RWPE2 (cell line): Measurements from ENCODE around the gene ZNF554.

Source experiments
- ATAC-seq: fragments of 200-7000 bp; cut with Tn5 transposase; 3 replicates; pipeline ENCODE4 v1.9.1; 2021; ENCODE audit warnings: low read depth
- DNase-seq: peaks from one replicate; pipeline ENCODE4 v3.0.0-alpha.2; 2020; ENCODE audit warnings: low spot score
- H3K27ac ChIP-seq: fragments of 450-650 bp; 2 replicates; pipeline ENCODE4 v1.5.1; 2017; ENCODE audit warnings: mild to moderate bottlenecking; ENCODE audit not compliant: poor library complexity, severe bottlenecking
- H3K27me3 ChIP-seq: fragments of 250-450 bp; sonication (Bioruptor Pico); 2 replicates; pipeline ENCODE4 v1.5.1; 2021; ENCODE audit warnings: mild to moderate bottlenecking, moderate library complexity; ENCODE audit not compliant: insufficient read depth, poor library complexity, severe bottlenecking
- H3K36me3 ChIP-seq: fragments of 250-450 bp; sonication (Bioruptor Pico); 2 replicates; pipeline ENCODE4 v1.5.1; 2020; ENCODE audit warnings: low read depth, mild to moderate bottlenecking, moderate library complexity
- H3K4me1 ChIP-seq: fragments of 250-450 bp; sonication (Bioruptor Pico); 2 replicates; pipeline ENCODE4 v1.5.1; 2021; ENCODE audit warnings: mild to moderate bottlenecking, moderate library complexity; ENCODE audit not compliant: insufficient read depth, poor library complexity, severe bottlenecking
- H3K4me3 ChIP-seq: fragments of 250-450 bp; sonication (Bioruptor Pico); 2 replicates; pipeline ENCODE4 v1.5.1; 2021; ENCODE audit warnings: mild to moderate bottlenecking, moderate library complexity; ENCODE audit not compliant: severe bottlenecking
- H3K9me3 ChIP-seq: fragments of 250-450 bp; sonication (Bioruptor Pico); 2 replicates; pipeline ENCODE4 v1.5.1; 2021; ENCODE audit warnings: mild to moderate bottlenecking, moderate library complexity; ENCODE audit not compliant: severe bottlenecking
- CTCF ChIP-seq: fragments of 450-650 bp; IDR thresholded peaks from one replicate; pipeline ENCODE4 v1.5.1; 2017; ENCODE audit warnings: mild to moderate bottlenecking, moderate library complexity; ENCODE audit not compliant: poor library complexity, severe bottlenecking

Gene ZNF554

GRCh38 chr19:2807379-2808128, 12.1 kb upstream of the ZNF554 start:
- Histone ChIP-seq H3K36me3 (peaks cover 35% of the 10 kb centered on the region), H3K27me3 (no peaks in the 10 kb centered on the region), H3K4me3 (no peak overlapping the region), H3K27ac (no peak overlapping the region), H3K4me1 (no peaks in the 10 kb centered on the region), H3K9me3 (no peaks in the 10 kb centered on the region)
- no peak for DNase-seq
- no peak for ATAC-seq
- TF ChIP-seq CTCF = no peak

GRCh38 chr19:2808129-2808941, 11.3 kb upstream of the ZNF554 start:
- H3K27me3 ChIP-seq = no peaks in the 10 kb centered on the region
- ATAC-seq (no peak), DNase-seq (no peak)
- H3K27ac ChIP-seq = no peak overlapping the region
- no peaks in the 10 kb centered on the region for H3K9me3 ChIP-seq
- no peaks in the 10 kb centered on the region for H3K4me1 ChIP-seq
- H3K4me3 ChIP-seq = no peak overlapping the region
- TF ChIP-seq CTCF = no peak
- H3K36me3 ChIP-seq = peaks cover 29% of the 10 kb centered on the region

GRCh38 chr19:2809387-2810140, 10.1 kb upstream of the ZNF554 start:
- Histone ChIP-seq H3K27me3 (no peaks in the 10 kb centered on the region), H3K36me3 (peaks cover 29% of the 10 kb centered on the region)

More at GRCh38 chr19:2809387-2810140, 10.1 kb upstream of the ZNF554 start:
- no peaks in the 10 kb centered on the region for H3K4me1 ChIP-seq
- H3K4me3 ChIP-seq = no peak overlapping the region
- no peak overlapping the region for H3K27ac ChIP-seq
- ATAC-seq (no peak), DNase-seq (peak; percentile 58)
- no peak for TF ChIP-seq CTCF
- H3K9me3 ChIP-seq = no peaks in the 10 kb centered on the region
